HG02970 (cell line): ENCODE data around the gene CHST11.

Experiments used
- ATAC-seq: cut with Tn5 transposase; IDR thresholded peaks from one replicate; pipeline ENCODE4 v1.9.1; 2021; ENCODE audit warnings: mild to moderate bottlenecking, moderate library complexity, moderate number of reproducible peaks; ENCODE audit not compliant: unreplicated experiment, low FRiP score

The CHST11 gene

GRCh38 chr12:104763168-104763805, 306.5 kb downstream of the CHST11 start:
- ATAC-seq, result no peak

GRCh38 chr12:104764225-104765091, 307.7 kb downstream of the CHST11 start:
- no peak for ATAC-seq

GRCh38 chr12:104767261-104767660, 310.5 kb downstream of the CHST11 start:
- no peak for ATAC-seq

GRCh38 chr12:104768033-104768432, 311.3 kb downstream of the CHST11 start:
- no peak for ATAC-seq

GRCh38 chr12:104769144-104769561, 312.4 kb downstream of the CHST11 start:
- no peak for ATAC-seq

- ATAC-seq, result no peak
These were observed 315.6 kb downstream of the CHST11 start for GRCh38 chr12:104772336-104772735.

- ATAC-seq, result no peak
These were observed 319.0 kb downstream of the CHST11 start for GRCh38 chr12:104775731-104776231.

GRCh38 chr12:104779134-104779533, 322.4 kb downstream of the CHST11 start:
- no peak for ATAC-seq

GRCh38 chr12:104782296-104782695, 325.5 kb downstream of the CHST11 start:
- no peak for ATAC-seq

GRCh38 chr12:104784592-104784991, 327.8 kb downstream of the CHST11 start:
- ATAC-seq, result no peak

GRCh38 chr12:104785886-104786285, 329.1 kb downstream of the CHST11 start:
- no peak for ATAC-seq

- ATAC-seq, result no peak
These were observed 329.6 kb downstream of the CHST11 start for GRCh38 chr12:104786352-104786751.

GRCh38 chr12:104788840-104789271, 332.1 kb downstream of the CHST11 start:
- ATAC-seq, result no peak

GRCh38 chr12:104790296-104791125, 333.8 kb downstream of the CHST11 start:
- no peak for ATAC-seq

- ATAC-seq, result no peak
These were observed 335.8 kb downstream of the CHST11 start for GRCh38 chr12:104792570-104792969.

GRCh38 chr12:104793285-104793684, 336.5 kb downstream of the CHST11 start:
- no peak for ATAC-seq

GRCh38 chr12:104793968-104794367, 337.2 kb downstream of the CHST11 start:
- ATAC-seq, result no peak

- ATAC-seq, result no peak
These were observed 339.7 kb downstream of the CHST11 start for GRCh38 chr12:104796475-104796862.

- ATAC-seq, result no peak
These were observed 342.7 kb downstream of the CHST11 start for GRCh38 chr12:104799458-104799857.

GRCh38 chr12:104801005-104801404, 344.3 kb downstream of the CHST11 start:
- ATAC-seq, result no peak

GRCh38 chr12:104801427-104801826, 344.7 kb downstream of the CHST11 start:
- ATAC-seq, result no peak
